Amniotic stem cell (primary cell): Measurements from ENCODE around the gene TXLNB.
"Not testable (repeated sequence)": the region's sequence is repeated elsewhere in the genome, so short reads cannot be mapped to it uniquely, and the experiment has no call there.

ENCODE experiments used
- DNase-seq: peaks from one replicate; lab custom pipeline; 2025; lab: John Stamatoyannopoulos, UW

The TXLNB gene

GRCh38 chr6:139308936-139309603 is 17.3 kb upstream of the TXLNB start:
- DNase-seq, result no peak

- no peak for DNase-seq
Observed at GRCh38 chr6:139308286-139308916, 16.6 kb upstream of the TXLNB start.

- no peak for DNase-seq
Observed at GRCh38 chr6:139306291-139306981, 14.6 kb upstream of the TXLNB start.

- DNase-seq, result no peak
Observed at GRCh38 chr6:139303185-139303584, 11.4 kb upstream of the TXLNB start.

- DNase-seq, result no peak
Observed at GRCh38 chr6:139297921-139298320, 6.1 kb upstream of the TXLNB start.

- no peak for DNase-seq
Observed at GRCh38 chr6:139296927-139297326, 5.1 kb upstream of the TXLNB start.

- no peak for DNase-seq
Observed at GRCh38 chr6:139295901-139296300, 4.1 kb upstream of the TXLNB start.

GRCh38 chr6:139294090-139294489 is 2.3 kb upstream of the TXLNB start:
- DNase-seq, result no peak

GRCh38 chr6:139293230-139293629 is 1.4 kb upstream of the TXLNB start:
- DNase-seq, result not testable (repeated sequence)

GRCh38 chr6:139290787-139291311 is 949 bp downstream of the TXLNB start:
- DNase-seq, result no peak

- DNase-seq, result no peak
Observed at GRCh38 chr6:139289233-139289632, 2.6 kb downstream of the TXLNB start.

- DNase-seq, result no peak
Observed at GRCh38 chr6:139288496-139289040, 3.2 kb downstream of the TXLNB start.

GRCh38 chr6:139287868-139288267 is 3.9 kb downstream of the TXLNB start:
- DNase-seq, result no peak

- DNase-seq, result not testable (repeated sequence)
Observed at GRCh38 chr6:139286438-139286837, 5.4 kb downstream of the TXLNB start.

- no peak for DNase-seq
Observed at GRCh38 chr6:139285590-139285989, 6.2 kb downstream of the TXLNB start.

- DNase-seq, result no peak
Observed at GRCh38 chr6:139284789-139285188, 7.0 kb downstream of the TXLNB start.

GRCh38 chr6:139282684-139283083 is 9.1 kb downstream of the TXLNB start:
- no peak for DNase-seq

- no peak for DNase-seq
Observed at GRCh38 chr6:139278190-139278589, 13.6 kb downstream of the TXLNB start.

- no peak for DNase-seq
Observed at GRCh38 chr6:139277587-139277986, 14.2 kb downstream of the TXLNB start.

- DNase-seq, result no peak
Observed at GRCh38 chr6:139277161-139277560, 14.6 kb downstream of the TXLNB start.

- no peak for DNase-seq
Observed at GRCh38 chr6:139275279-139276055, 16.3 kb downstream of the TXLNB start.

- no peak for DNase-seq
Observed at GRCh38 chr6:139271056-139271455, 20.7 kb downstream of the TXLNB start.
